Adrenal gland (tissue), 5 donors: ENCODE results near the gene SYT6.

Experiments used
- CTCF ChIP-seq, 6 experiments: fragments of 450-650 bp in 4 of 6; fragments of 200-600 bp in 2 of 6; sonication (generic) in 1 of 6; IDR thresholded peaks; 1 replicate in 5 of 6; 2 replicates in 1 of 6; pipeline versions ENCODE4 v1.5.1 to v1.8.0; 2016 to 2021; ENCODE audit warnings: antibody characterized with exemption in 6 of 6, mild to moderate bottlenecking in 2 of 6, moderate library complexity in 1 of 6
- POLR2A ChIP-seq, 2 donors: fragments of 450-650 bp; IDR thresholded peaks; one replicate each; pipeline ENCODE4 v1.6.1; 2017; ENCODE audit warnings: antibody characterized with exemption in 2 of 2, mild to moderate bottlenecking in 2 of 2, moderate library complexity in 1 of 2
- donor health status: DM: no; HTN: no; CAD: no.

DNA sequence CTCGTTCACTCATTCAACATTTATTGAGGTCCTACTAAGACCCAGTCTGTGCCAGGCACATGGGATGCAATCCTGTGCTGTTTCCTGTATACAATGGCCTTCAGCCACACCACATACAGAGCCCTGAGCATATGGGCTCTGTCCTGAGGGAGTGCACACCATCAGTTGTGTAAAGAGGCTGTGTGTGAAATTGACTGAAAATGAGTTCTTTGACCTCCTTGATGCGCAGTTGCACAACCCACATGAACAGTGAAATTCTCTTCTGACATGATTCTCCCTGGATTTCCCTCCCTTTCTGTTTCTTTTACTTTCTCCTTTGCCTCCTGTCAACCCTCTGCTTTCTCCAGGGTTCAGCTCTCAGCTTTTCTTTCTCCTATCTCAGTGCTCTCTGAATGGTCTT is 6.3 kb upstream of the SYT6 start:
- TF ChIP-seq CTCF (IDR thresholded peaks at IDR 0.05) (no peak), POLR2A (IDR thresholded peaks at IDR 0.05) (no peak)
